Measurements from ENCODE around the gene UBAC1.

- TF ChIP-seq CTCF (IDR thresholded peaks at IDR 0.05; ENCODE audit: low read depth, low read length), result no peak
- TF ChIP-seq POLR2A (IDR thresholded peaks at IDR 0.05; ENCODE audit: extremely low read depth, insufficient read length), result no peak
- TF ChIP-seq MAX (IDR thresholded peaks at IDR 0.05; ENCODE audit: low read depth, low read length), result no peak
Observed at GRCh38 chr9:135896626-135897025, 64.5 kb downstream of the UBAC1 start.
